Measurements from ENCODE around the gene NOXRED1.

NOXRED1 gene, protein sequence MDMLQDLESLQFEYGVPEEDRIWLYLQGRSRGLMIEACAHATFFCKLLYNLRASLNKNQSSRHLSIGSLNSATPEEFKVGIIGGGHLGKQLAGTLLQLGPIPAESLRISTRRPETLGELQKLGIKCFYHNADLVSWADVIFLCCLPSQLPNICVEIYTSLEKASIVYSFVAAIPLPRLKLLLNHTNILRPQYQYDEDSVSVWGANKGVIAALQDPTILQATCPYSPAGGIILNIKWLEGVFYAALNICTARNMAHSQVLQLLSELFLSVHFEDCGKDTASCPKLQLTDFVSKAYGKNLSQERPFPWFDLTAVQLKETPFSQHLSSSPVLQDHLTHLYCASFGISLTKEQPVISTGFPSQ

DNA sequence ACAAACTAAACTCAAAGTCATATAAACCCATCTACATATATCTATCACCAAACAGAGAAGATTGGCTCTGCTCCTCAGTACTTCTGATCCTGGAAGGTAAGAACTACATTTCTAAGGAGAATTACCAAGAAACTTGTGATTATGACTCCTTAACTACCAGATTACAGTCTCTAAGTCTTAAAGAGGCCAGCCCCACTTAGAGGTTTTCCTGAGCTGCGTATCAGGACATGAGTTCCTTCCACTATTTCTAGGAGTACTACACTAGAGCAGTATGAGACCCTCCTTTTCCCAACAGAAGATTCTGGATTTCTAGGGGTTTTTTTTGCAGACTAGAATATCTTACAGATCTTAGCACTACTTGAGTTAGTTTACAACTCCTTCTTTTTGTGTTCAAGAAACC is at the start of gene NOXRED1:
Gene NOXRED1 (minus strand): TSS at position 101 of the 400 bp plus-strand sequence. CDS start 634 bp downstream, outside the sequence.
- no peaks in the 10 kb centered on the region; the same call in 1 of the 2 replicates for H3K9me3 ChIP-seq (ENCODE audit: control insufficient read depth, insufficient read depth, low read length)
- H3K4me1 ChIP-seq (ENCODE audit: insufficient read depth, low read length) = no peaks in the 10 kb centered on the region
- peaks cover 13% of the 10 kb centered on the region for H3K36me3 ChIP-seq (ENCODE audit: insufficient read depth, low read length)
- H3K9ac ChIP-seq (ENCODE audit: low read depth, low read length) = no peak within 1 kb of the TSS

DNA sequence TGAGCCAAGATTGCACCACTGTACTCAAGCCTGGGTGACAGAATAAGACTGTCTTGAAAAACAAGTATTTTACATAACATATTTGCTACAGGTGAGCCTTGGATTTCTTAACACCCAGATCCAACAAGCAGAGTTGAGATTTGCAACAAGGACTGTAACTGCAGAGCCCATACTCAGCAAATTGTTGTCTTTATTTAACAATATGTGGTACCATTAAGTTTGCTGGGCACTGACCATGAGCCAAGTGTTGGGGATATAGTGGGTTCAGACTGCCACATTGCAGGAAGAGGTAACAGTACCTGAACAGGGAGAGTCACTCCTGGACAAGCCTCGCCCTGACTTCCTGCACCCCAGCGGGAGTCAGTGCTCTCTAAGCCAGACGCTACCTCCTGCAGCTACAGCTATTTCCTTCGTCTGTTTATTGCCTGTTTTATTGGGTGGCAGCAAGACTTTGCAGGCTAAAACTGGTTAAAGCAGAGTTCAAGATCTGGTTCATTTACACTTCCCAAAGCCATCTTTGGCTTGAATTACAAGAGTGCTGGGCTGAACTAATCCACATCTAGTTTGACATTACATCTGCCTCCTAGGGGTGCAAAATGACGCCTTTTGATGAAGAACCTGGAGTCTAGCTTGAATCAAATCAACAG is 47.0 kb upstream of the NOXRED1 start:
- no peaks in the 10 kb centered on the region for H3K9me3 ChIP-seq (ENCODE audit: control insufficient read depth, insufficient read depth, low read length)
- peaks cover 12% of the 10 kb centered on the region; the same call in 1 of the 2 replicates for H3K36me3 ChIP-seq (ENCODE audit: insufficient read depth, low read length)

DNA sequence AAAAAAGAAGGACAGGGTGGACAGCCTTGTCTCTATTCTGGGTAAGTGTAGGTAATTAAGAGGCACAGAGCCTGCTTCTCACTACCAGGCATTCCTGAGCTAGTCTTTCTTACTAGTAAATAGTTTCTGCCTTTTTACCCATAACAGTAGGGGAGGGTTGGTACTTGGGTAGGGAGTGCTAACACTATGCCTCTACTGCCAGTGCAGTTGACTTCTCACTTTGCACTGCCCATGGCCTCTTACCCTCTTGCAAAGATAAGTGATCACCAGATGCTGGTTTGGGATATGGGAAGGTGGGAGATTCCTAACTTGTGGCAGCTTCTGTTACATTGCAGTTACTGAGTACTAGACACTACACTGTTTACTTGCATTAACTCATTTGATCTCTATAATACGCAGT is 46.2 kb upstream of the NOXRED1 start:
- Histone ChIP-seq H3K36me3 (ENCODE audit: insufficient read depth, low read length) (peaks cover 18% of the 10 kb centered on the region), H3K9ac (ENCODE audit: low read depth, low read length) (no peak overlapping the region), H3K4me1 (ENCODE audit: insufficient read depth, low read length) (peaks cover 17% of the 10 kb centered on the region), H3K9me3 (ENCODE audit: control insufficient read depth, insufficient read depth, low read length) (no peaks in the 10 kb centered on the region)

More for the DNA sequence above, 47.0 kb upstream of the NOXRED1 start:
- peaks cover 17% of the 10 kb centered on the region for H3K4me1 ChIP-seq (ENCODE audit: insufficient read depth, low read length)
- H3K9ac ChIP-seq (ENCODE audit: low read depth, low read length) = no peak overlapping the region

DNA sequence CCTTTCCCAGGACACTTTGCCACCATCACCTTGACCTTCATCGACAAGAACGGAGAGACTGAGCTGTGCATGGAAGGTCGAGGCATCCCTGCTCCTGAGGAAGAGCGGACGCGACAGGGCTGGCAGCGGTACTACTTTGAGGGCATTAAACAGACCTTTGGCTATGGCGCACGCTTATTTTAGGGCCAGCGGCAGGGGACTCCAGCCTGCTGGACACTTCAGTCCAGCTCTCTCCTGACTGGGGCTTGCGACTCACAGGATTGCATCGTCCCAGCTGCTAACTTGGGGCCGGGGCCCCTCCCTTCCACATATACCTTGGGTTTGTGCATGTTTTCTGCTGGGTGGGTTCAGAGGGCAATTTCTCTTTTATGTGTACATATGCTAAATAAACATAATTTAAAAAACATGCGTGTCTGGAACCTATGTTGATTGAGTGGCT is 45.8 kb upstream of the NOXRED1 start:
- H3K9ac ChIP-seq (ENCODE audit: low read depth, low read length) = no peak overlapping the region
- H3K36me3 ChIP-seq (ENCODE audit: insufficient read depth, low read length) = peaks cover 22% of the 10 kb centered on the region
- H3K9me3 ChIP-seq (ENCODE audit: control insufficient read depth, insufficient read depth, low read length) = no peaks in the 10 kb centered on the region

DNA sequence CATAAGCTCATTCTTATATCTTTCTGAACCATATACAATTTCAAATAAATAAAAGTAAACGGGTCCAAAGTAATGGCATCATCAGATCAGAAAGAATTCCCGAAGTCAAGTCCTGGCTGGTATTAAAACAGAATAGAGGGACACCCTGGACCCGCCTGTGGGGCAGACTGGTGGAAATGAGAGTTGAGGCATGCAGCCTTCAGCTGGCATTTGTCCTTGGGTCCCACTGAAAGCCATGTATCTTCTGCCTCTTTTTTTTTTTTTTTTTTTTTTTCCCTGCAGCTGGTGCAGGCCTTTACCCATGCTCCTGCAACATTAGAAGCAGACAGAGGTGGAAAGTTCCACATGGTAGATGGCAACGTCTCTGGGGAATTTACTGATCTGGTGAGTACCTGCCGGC is 44.5 kb upstream of the NOXRED1 start:
- H3K9ac ChIP-seq (ENCODE audit: low read depth, low read length) = no peak overlapping the region
- peaks cover 31% of the 10 kb centered on the region for H3K36me3 ChIP-seq (ENCODE audit: insufficient read depth, low read length)
- H3K9me3 ChIP-seq (ENCODE audit: control insufficient read depth, insufficient read depth, low read length) = no peaks in the 10 kb centered on the region
- peaks cover 16% of the 10 kb centered on the region for H3K4me1 ChIP-seq (ENCODE audit: insufficient read depth, low read length)

More for the DNA sequence above, 45.8 kb upstream of the NOXRED1 start:
- H3K4me1 ChIP-seq (ENCODE audit: insufficient read depth, low read length) = peaks cover 17% of the 10 kb centered on the region

DNA sequence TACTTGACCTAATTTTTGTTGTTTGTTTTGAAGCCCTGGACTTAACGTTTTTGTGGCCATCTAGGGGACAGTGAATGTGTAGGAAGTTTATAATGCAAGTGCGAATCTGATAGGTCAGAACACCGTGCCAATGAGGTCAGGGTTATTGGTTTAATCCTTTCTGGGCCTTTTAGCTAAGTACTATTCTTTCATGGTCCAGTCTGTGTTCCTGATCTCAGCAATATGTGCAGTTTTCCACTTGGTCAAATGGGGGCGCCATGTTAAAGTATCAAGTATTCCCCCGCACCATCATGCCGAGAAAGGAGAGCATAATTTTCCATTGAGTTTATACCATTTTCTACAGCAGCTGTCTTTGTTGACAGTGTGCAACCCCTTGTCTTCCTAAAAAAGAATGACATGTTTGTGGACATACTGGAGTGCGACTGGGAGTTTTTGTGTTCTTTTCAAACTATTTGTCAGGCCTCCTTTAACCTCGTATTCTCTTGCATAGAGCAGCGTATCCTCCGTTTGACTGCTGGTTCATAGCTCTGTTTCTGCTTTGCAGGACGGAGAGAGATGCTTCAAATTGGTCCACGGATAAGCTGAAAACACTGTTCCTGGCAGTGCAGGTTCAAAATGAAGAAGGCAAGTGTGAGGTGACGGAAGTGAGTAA is 35.9 kb upstream of the NOXRED1 start:
- H3K4me1 ChIP-seq (ENCODE audit: insufficient read depth, low read length) = no peaks in the 10 kb centered on the region
- peaks cover 18% of the 10 kb centered on the region for H3K36me3 ChIP-seq (ENCODE audit: insufficient read depth, low read length)
- H3K9ac ChIP-seq (ENCODE audit: low read depth, low read length) = peak overlapping the region; percentile 94; the same call in 1 of the 2 replicates
- H3K9me3 ChIP-seq (ENCODE audit: control insufficient read depth, insufficient read depth, low read length) = no peaks in the 10 kb centered on the region

DNA sequence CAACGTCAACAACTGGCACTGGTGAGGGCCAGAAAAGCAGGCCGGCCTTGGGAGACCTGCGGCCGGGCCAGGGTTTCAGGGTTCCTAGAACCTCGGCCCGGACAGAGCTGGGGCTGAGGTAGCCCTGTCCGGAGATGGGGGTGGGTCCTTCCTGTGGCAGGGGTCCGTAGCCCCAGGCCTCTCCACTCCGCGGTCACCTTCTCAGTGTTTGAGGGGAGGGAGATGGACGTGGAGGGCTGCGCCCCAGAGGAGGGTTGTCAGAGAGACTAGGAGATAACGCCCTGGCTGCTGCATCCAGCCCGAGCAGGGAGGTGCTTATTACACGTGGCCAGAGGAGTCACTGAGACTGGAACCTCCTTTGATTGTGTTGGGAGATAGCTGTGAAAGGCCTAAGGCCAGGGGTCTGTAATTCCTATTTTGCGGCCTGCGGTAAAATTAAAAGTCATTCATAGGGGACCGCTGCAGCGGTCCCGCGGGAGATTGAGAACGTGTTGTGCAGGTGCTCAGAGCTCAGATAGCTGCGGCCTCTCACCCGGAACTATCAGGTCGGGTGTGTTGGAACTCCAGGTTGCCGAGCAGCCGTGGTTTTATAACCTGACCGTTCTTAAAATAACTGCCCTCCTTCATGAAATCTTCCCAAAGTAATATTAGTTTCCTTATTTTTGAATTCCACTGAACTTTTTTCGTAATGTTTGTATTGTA is 35.1 kb upstream of the NOXRED1 start:
- Histone ChIP-seq H3K4me1 (ENCODE audit: insufficient read depth, low read length) (no peaks in the 10 kb centered on the region), H3K36me3 (ENCODE audit: insufficient read depth, low read length) (peaks cover 13% of the 10 kb centered on the region), H3K9me3 (ENCODE audit: control insufficient read depth, insufficient read depth, low read length) (no peaks in the 10 kb centered on the region), H3K9ac (ENCODE audit: low read depth, low read length) (peak overlapping the region; percentile 94)

DNA sequence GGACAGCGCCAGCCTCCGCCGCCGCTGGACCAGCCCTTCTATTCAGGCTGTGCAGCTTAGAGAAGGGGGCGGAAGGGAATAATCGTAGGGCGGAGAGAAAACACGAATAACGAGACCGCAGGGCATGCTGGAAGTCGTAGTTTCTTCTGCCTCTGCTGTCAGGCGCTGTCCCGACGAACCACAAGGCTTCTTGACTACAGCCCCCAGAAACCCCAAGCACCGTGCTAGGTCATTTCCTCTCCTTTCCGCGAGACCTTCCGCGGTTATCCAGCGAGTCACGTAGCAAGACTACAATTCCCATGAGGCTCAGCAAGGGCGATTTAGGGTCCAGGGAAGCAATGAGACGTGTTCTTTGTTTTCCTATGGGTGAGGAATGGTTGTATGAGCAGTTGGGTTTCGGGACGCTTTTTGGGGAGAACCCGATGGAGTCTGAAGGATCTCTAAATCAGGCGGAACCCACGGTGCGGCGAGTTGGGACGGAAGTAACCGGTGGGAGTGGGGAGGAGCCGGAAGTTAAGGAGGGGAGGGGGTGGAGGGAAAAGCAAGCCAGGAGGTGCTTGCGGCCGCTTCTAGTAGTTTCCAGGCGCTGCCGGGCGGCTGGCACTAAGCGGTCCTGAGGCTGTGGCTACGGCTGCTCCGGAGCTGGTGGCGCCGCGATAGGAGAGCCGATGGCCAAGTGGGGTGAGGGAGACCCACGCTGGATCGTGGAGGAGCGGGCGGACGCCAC is 34.4 kb upstream of the NOXRED1 start, which contains the start of the genes AHSA1 and VIPAS39:
Gene AHSA1 (plus strand): TSS at position 572 of the 727 bp plus-strand sequence. CDS start 97 bp downstream, at position 669.
Gene VIPAS39 (minus strand): TSS at position 80 of the 727 bp plus-strand sequence. CDS start 3,499 bp downstream, outside the sequence.
- no peaks in the 10 kb centered on the region for H3K9me3 ChIP-seq (ENCODE audit: control insufficient read depth, insufficient read depth, low read length)
- H3K36me3 ChIP-seq (ENCODE audit: insufficient read depth, low read length) = peaks cover 8% of the 10 kb centered on the region
- peak within 1 kb of the TSS; percentile 94 for H3K9ac ChIP-seq (ENCODE audit: low read depth, low read length)

DNA sequence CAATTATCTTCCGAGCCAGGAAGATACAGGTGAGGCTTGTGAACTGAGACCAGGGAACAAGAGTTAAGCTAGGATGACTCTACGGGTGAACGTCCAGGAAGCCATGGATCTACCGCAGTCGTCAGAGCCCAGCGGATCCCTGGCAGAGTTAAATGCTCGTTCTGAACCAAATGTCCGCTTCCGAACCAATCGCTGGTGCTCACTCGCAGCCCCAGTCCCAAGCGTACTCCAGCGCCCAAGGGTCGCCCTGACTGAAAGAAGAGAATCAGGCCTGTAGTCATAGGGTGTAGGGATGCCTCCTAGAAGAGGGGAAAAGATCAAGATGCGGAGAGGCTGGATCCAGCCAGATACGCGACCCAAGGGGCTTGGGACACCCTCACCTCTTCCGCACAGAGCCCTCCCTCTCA is 33.8 kb upstream of the NOXRED1 start:
- Histone ChIP-seq H3K9me3 (ENCODE audit: control insufficient read depth, insufficient read depth, low read length) (no peaks in the 10 kb centered on the region), H3K4me1 (ENCODE audit: insufficient read depth, low read length) (no peaks in the 10 kb centered on the region), H3K36me3 (ENCODE audit: insufficient read depth, low read length) (peaks cover 3% of the 10 kb centered on the region; the same call in 1 of the 2 replicates)

More for the DNA sequence above, 34.4 kb upstream of the NOXRED1 start, which contains the start of the genes AHSA1 and VIPAS39:
- no peaks in the 10 kb centered on the region for H3K4me1 ChIP-seq (ENCODE audit: insufficient read depth, low read length)

DNA sequence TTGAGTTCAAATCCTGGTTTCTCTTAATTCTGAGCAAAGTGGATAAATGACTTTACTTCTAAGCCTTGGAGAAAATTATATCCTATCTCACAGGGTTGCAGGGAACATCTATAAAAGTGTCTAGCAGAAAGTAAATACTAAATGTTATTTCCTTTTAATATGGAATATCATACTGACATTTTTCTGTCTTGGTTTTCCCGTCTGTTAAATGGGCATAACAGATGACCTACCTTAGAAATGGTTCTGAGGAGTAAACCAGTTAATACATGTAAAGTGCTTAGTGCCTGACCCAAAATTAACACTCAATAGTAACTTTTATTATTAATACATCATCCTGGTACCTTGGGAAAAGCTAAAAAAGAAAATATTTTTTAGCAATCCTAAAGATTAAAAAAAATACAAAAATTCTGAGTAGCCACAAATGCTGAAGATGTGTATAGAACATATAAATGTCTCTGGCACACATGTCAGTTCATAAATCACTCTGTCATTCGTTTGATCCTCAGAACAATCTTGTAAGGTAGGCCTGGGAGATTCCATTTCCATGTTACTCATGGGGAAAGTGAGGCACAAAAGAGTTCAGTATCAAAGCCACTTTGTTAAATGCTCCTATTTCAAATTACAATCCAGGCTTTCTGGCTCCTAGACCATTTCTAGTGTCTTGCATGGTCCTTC is 32.8 kb upstream of the NOXRED1 start:
- 0 out of 2 replicates have a peak overlapping the region, but pooled peaks have one; percentile 94 for H3K9ac ChIP-seq (ENCODE audit: low read depth, low read length)
- H3K9me3 ChIP-seq (ENCODE audit: control insufficient read depth, insufficient read depth, low read length) = no peaks in the 10 kb centered on the region
- no peaks in the 10 kb centered on the region for H3K4me1 ChIP-seq (ENCODE audit: insufficient read depth, low read length)
- peaks cover 3% of the 10 kb centered on the region for H3K36me3 ChIP-seq (ENCODE audit: insufficient read depth, low read length)

More for the DNA sequence above, 33.8 kb upstream of the NOXRED1 start:
- H3K9ac ChIP-seq (ENCODE audit: low read depth, low read length) = peak overlapping the region; percentile 94

DNA sequence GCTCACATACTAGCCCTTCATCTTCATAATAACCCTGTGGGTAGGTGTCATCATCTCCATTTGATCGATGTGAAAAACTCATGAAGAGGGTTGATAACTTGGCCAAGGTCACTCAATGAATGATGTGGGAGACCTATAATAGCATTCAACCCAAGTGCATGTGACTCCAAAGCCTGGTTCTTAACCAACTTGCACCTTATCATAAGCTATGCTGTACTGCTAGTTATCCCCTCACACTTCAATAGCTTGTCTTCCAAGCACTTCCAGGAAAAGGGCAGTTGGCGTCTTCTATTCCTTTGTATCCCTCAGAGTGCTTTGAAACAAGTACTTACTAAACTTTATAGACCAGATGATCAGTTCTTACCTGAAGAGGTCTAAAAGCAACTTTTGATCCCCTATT is 18.9 kb upstream of the NOXRED1 start:
- H3K4me1 ChIP-seq (ENCODE audit: insufficient read depth, low read length) = no peaks in the 10 kb centered on the region
- peaks cover 10% of the 10 kb centered on the region for H3K36me3 ChIP-seq (ENCODE audit: insufficient read depth, low read length)
- no peak overlapping the region for H3K9ac ChIP-seq (ENCODE audit: low read depth, low read length)
- H3K9me3 ChIP-seq (ENCODE audit: control insufficient read depth, insufficient read depth, low read length) = no peaks in the 10 kb centered on the region

DNA sequence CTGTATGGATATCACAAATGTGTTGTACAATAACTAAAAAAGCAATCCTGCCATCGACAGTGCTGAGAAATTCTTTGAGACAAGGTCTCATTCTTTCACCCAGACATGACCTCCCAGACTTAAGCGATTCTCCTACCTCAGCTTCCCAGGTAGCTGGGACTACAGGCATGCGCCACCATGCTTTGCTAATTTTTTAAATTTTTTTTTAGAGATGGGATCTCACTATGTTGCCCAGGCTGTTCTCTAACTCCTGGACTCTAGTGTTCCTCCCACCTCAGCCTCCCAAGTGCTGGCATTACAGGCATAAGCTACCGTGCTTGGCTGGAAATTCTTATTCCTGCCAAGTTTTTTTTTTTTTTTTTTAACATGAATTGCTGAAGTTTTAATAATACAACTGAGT is 16.5 kb upstream of the NOXRED1 start:
- H3K36me3 ChIP-seq (ENCODE audit: insufficient read depth, low read length) = peaks cover 23% of the 10 kb centered on the region
- H3K9me3 ChIP-seq (ENCODE audit: control insufficient read depth, insufficient read depth, low read length) = no peaks in the 10 kb centered on the region
- no peaks in the 10 kb centered on the region for H3K4me1 ChIP-seq (ENCODE audit: insufficient read depth, low read length)

DNA sequence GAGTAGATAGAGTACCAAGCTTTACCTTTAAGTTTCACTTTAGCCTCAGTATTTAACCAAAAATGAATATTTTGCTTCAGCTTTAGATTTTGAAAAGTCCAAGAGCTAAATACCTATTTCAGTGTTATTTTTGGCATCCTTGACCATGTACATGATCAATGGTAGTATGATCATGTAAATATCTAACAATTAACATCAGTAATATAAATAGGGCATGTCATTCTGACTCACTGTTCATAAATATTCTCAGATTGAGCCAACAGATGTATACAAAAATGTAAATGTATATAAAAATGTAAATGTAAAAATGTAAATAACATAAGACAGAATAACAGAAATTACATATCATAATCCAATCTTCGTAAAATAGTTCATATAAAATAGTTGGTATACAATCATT is 15.3 kb upstream of the NOXRED1 start:
- H3K4me1 ChIP-seq (ENCODE audit: insufficient read depth, low read length) = no peaks in the 10 kb centered on the region
- no peak overlapping the region for H3K9ac ChIP-seq (ENCODE audit: low read depth, low read length)
- peaks cover 23% of the 10 kb centered on the region for H3K36me3 ChIP-seq (ENCODE audit: insufficient read depth, low read length)

More for the DNA sequence above, 16.5 kb upstream of the NOXRED1 start:
- no peak overlapping the region for H3K9ac ChIP-seq (ENCODE audit: low read depth, low read length)

More for the DNA sequence above, 15.3 kb upstream of the NOXRED1 start:
- H3K9me3 ChIP-seq (ENCODE audit: control insufficient read depth, insufficient read depth, low read length) = no peaks in the 10 kb centered on the region
